SU-DHL-6 (cell line): ENCODE data around the gene ACOX2.

Source experiments
- H2AFZ ChIP-seq: fragments of 200-600 bp; sonication (generic); 2 replicates; pipeline ENCODE4 v1.6.1; 2014; ENCODE audit warnings: low read depth, mild to moderate bottlenecking, moderate library complexity, mixed read lengths, antibody characterized with exemption, low read length; ENCODE audit not compliant: severe bottlenecking
- H3F3A ChIP-seq: fragments of 200-600 bp; shearing (Covaris generic); 2 replicates; pipeline ENCODE4 v1.6.0; 2016; ENCODE audit warnings: antibody characterized with exemption, mild to moderate bottlenecking; ENCODE audit not compliant: insufficient read depth
- H3K27ac ChIP-seq: fragments of 200-600 bp; sonication (generic); 2 replicates; pipeline ENCODE4 v1.5.1; 2016; ENCODE audit warnings: low read depth, mild to moderate bottlenecking, low read length, moderate library complexity, mixed read lengths
- H3K27me3 ChIP-seq: fragments of 200-600 bp; sonication (generic), shearing (Covaris generic); 2 replicates; pipeline ENCODE4 v1.6.0; 2014; ENCODE audit warnings: mild to moderate bottlenecking, low read length
- H3K36me3 ChIP-seq: fragments of 200-600 bp; sonication (generic); 2 replicates; pipeline ENCODE4 v1.6.1; 2014; ENCODE audit warnings: mild to moderate bottlenecking, low read length, mixed read lengths
- H3K4me2 ChIP-seq: fragments of 300-600, 200-600 bp; shearing (Covaris generic), sonication (generic); 2 replicates; pipeline ENCODE4 v1.6.0; 2014; ENCODE audit warnings: low read length, low read depth, mild to moderate bottlenecking; ENCODE audit not compliant: poor library complexity, severe bottlenecking
- H3K4me3 ChIP-seq: fragments of 200-600 bp; sonication (generic); 2 replicates; pipeline ENCODE4 v1.5.1; 2014; ENCODE audit warnings: antibody characterized with exemption, low read length, mild to moderate bottlenecking, mixed read lengths; ENCODE audit not compliant: insufficient read depth, poor library complexity, severe bottlenecking
- H3K79me2 ChIP-seq: fragments of 200-600 bp; sonication (generic); 2 replicates; pipeline ENCODE4 v1.6.1; 2014; ENCODE audit warnings: mild to moderate bottlenecking, low read length, moderate library complexity; ENCODE audit not compliant: insufficient read depth
- H3K9ac ChIP-seq: fragments of 200-600 bp; sonication (generic); 2 replicates; pipeline ENCODE4 v1.7.0; 2014; ENCODE audit warnings: mild to moderate bottlenecking, low read length
- H3K9me2 ChIP-seq: fragments of 200-600 bp; sonication (generic); replicated peaks from 2 replicates; pipeline ENCODE4 v1.6.1; 2014; ENCODE audit warnings: low read length; ENCODE audit not compliant: insufficient read depth
- H3K9me3 ChIP-seq: fragments of 200-600 bp; sonication (generic); 2 replicates; pipeline ENCODE4 v1.6.1; 2014; ENCODE audit warnings: low read length, mixed read lengths; ENCODE audit not compliant: insufficient read depth
- H4K20me1 ChIP-seq: fragments of 200-600 bp; sonication (generic); 2 replicates; pipeline ENCODE4 v1.6.1; 2014; ENCODE audit warnings: low read depth, mild to moderate bottlenecking, antibody characterized with exemption, low read length, moderate library complexity, mixed read lengths
- CTCF ChIP-seq: fragments of 200-600 bp; sonication (generic); IDR thresholded peaks from one replicate; pipeline ENCODE4 v1.5.1; 2017; ENCODE audit warnings: antibody characterized with exemption, mild to moderate bottlenecking, low read length, moderate library complexity; ENCODE audit not compliant: insufficient read depth, poor library complexity, severe bottlenecking
- EZH2phosphoT487 ChIP-seq: fragments of 200-600 bp; sonication (generic), shearing (Covaris generic); conservative IDR thresholded peaks from 2 replicates; pipeline ENCODE4 v1.6.1; 2018; ENCODE audit warnings: mild to moderate bottlenecking, antibody characterized with exemption, low read length, moderate library complexity, mixed read lengths

Gene ACOX2

GRCh38 chr3:58569287-58570001, 32.5 kb upstream of the ACOX2 start:
- H2AFZ ChIP-seq: no peak overlapping the region

GRCh38 chr3:58568572-58569286, 31.7 kb upstream of the ACOX2 start:
- peak overlapping the region; percentile 10 for H3K4me2 ChIP-seq
- no peaks in the 10 kb centered on the region for H3K36me3 ChIP-seq
- no peak overlapping the region for H3K27ac ChIP-seq
- no peaks in the 10 kb centered on the region for H3K9me2 ChIP-seq
- H3K27me3 ChIP-seq: no peaks in the 10 kb centered on the region
- H3F3A ChIP-seq: no peaks in the 10 kb centered on the region
- no peak overlapping the region for H3K9ac ChIP-seq
- H3K79me2 ChIP-seq: no peaks in the 10 kb centered on the region
- H3K9me3 ChIP-seq: no peaks in the 10 kb centered on the region
- TF ChIP-seq EZH2phosphoT487 (no peak), CTCF (peak; percentile 88)
- H4K20me1 ChIP-seq: no peaks in the 10 kb centered on the region
- no peak overlapping the region for H3K4me3 ChIP-seq
- no peak overlapping the region for H2AFZ ChIP-seq

More at GRCh38 chr3:58569287-58570001, 32.5 kb upstream of the ACOX2 start:
- Histone ChIP-seq H3K36me3 (no peaks in the 10 kb centered on the region), H4K20me1 (no peaks in the 10 kb centered on the region), H3K4me2 (no peak overlapping the region), H3K4me3 (no peak overlapping the region), H3F3A (no peaks in the 10 kb centered on the region), H3K9ac (no peak overlapping the region), H3K9me3 (no peaks in the 10 kb centered on the region), H3K9me2 (no peaks in the 10 kb centered on the region), H3K27me3 (no peaks in the 10 kb centered on the region), H3K79me2 (no peaks in the 10 kb centered on the region), H3K27ac (no peak overlapping the region)
- TF ChIP-seq EZH2phosphoT487 (no peak), CTCF (no peak)

DNA sequence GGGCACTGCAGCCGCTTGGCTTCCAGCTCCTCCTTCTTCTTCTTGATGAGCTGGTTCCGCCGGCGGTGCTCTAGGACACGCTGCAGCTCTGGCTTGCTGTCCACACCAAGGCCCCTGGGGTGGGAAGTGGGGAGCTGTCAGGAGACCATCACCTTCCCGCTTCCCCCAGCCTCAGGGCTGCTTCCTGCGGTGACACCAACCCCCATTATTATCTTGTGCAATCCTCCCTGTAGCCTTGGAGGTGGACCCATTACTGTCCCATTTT, 30.2 kb upstream of the ACOX2 start:
- Histone ChIP-seq H3K27ac (no peak overlapping the region), H3K27me3 (no peaks in the 10 kb centered on the region), H3K4me2 (no peak overlapping the region), H3F3A (no peaks in the 10 kb centered on the region), H2AFZ (no peak overlapping the region), H3K4me3 (no peak overlapping the region), H3K79me2 (no peaks in the 10 kb centered on the region), H4K20me1 (no peaks in the 10 kb centered on the region), H3K36me3 (no peaks in the 10 kb centered on the region), H3K9me2 (no peaks in the 10 kb centered on the region), H3K9ac (no peak overlapping the region), H3K9me3 (no peaks in the 10 kb centered on the region)
- TF ChIP-seq EZH2phosphoT487: no peak
- TF ChIP-seq CTCF: no peak
